GM19025 (cell line): Measurements from ENCODE around the gene TFF2.

Source experiments
- ATAC-seq: cut with Tn5 transposase; IDR thresholded peaks from one replicate; pipeline ENCODE4 v1.9.1; 2021; ENCODE audit warnings: mild to moderate bottlenecking, low read depth, moderate library complexity; ENCODE audit not compliant: unreplicated experiment

Gene TFF2

GRCh38 chr21:42348762-42349161, 2.0 kb downstream of the TFF2 start:
- no peak for ATAC-seq

- ATAC-seq: no peak
These were observed 3.0 kb downstream of the TFF2 start for GRCh38 chr21:42347601-42348327.

GRCh38 chr21:42346866-42347600, 3.8 kb downstream of the TFF2 start:
- no peak for ATAC-seq

GRCh38 chr21:42346441-42346840, 4.4 kb downstream of the TFF2 start:
- no peak for ATAC-seq

- no peak for ATAC-seq
These were observed 6.2 kb downstream of the TFF2 start for GRCh38 chr21:42344631-42345030.

GRCh38 chr21:42343963-42344510, 6.8 kb downstream of the TFF2 start:
- no peak for ATAC-seq

- no peak for ATAC-seq
These were observed 7.2 kb downstream of the TFF2 start for GRCh38 chr21:42343556-42343955.

GRCh38 chr21:42343101-42343500, 7.7 kb downstream of the TFF2 start:
- ATAC-seq: no peak

- no peak for ATAC-seq
These were observed 8.8 kb downstream of the TFF2 start for GRCh38 chr21:42341776-42342542.

- no peak for ATAC-seq
These were observed 10.4 kb downstream of the TFF2 start for GRCh38 chr21:42340187-42341050.

- no peak for ATAC-seq
These were observed 11.8 kb downstream of the TFF2 start for GRCh38 chr21:42338729-42339715.

GRCh38 chr21:42337830-42338728, 12.7 kb downstream of the TFF2 start:
- ATAC-seq: no peak

- no peak for ATAC-seq
These were observed 13.5 kb downstream of the TFF2 start for GRCh38 chr21:42337276-42337675.

GRCh38 chr21:42336054-42336453, 14.7 kb downstream of the TFF2 start:
- no peak for ATAC-seq

- ATAC-seq: no peak
These were observed 18.1 kb downstream of the TFF2 start for GRCh38 chr21:42332557-42333317.

- ATAC-seq: no peak
These were observed 19.1 kb downstream of the TFF2 start for GRCh38 chr21:42331660-42332059.
